ENCODE data around the gene EFHD2.
"Not testable (repeated sequence)": the region's sequence is repeated elsewhere in the genome, so short reads cannot be mapped to it uniquely, and the experiment has no call there.

The EFHD2 gene

GRCh38 chr1:15389828-15390227 is 19.9 kb upstream of the EFHD2 start:
- not testable (repeated sequence) for DNase-seq

- no peak for DNase-seq
These were observed 19.0 kb upstream of the EFHD2 start for GRCh38 chr1:15390667-15391066.

GRCh38 chr1:15391366-15391765 is 18.3 kb upstream of the EFHD2 start:
- no peak for DNase-seq

- no peak for DNase-seq
These were observed 16.0 kb upstream of the EFHD2 start for GRCh38 chr1:15393475-15394257.

- no peak for DNase-seq
These were observed 15.4 kb upstream of the EFHD2 start for GRCh38 chr1:15394258-15394690.

- no peak for DNase-seq
These were observed 12.5 kb upstream of the EFHD2 start for GRCh38 chr1:15397236-15397635.

- no peak for DNase-seq
These were observed 10.0 kb upstream of the EFHD2 start for GRCh38 chr1:15399710-15400109.

GRCh38 chr1:15400627-15401026 is 9.1 kb upstream of the EFHD2 start:
- DNase-seq: no peak

GRCh38 chr1:15401391-15402055 is 8.2 kb upstream of the EFHD2 start:
- DNase-seq: no peak

GRCh38 chr1:15402809-15403450 is 6.8 kb upstream of the EFHD2 start:
- DNase-seq: no peak

GRCh38 chr1:15403962-15404580 is 5.6 kb upstream of the EFHD2 start:
- no peak for DNase-seq

- no peak for DNase-seq
These were observed 4.4 kb upstream of the EFHD2 start for GRCh38 chr1:15405106-15405850.

- DNase-seq: no peak
These were observed 2.8 kb upstream of the EFHD2 start for GRCh38 chr1:15406614-15407559.

GRCh38 chr1:15407580-15407979 is 2.1 kb upstream of the EFHD2 start:
- DNase-seq: no peak

GRCh38 chr1:15408890-15409387 is 749 bp upstream of the EFHD2 start:
- no peak for DNase-seq

GRCh38 chr1:15410223-15410883 is 665 bp downstream of the EFHD2 start:
- no peak for DNase-seq

GRCh38 chr1:15410884-15411245 is 1.2 kb downstream of the EFHD2 start:
- no peak for DNase-seq

GRCh38 chr1:15411593-15412137 is 2.0 kb downstream of the EFHD2 start:
- DNase-seq: peak; percentile 74

GRCh38 chr1:15412175-15412800 is 2.6 kb downstream of the EFHD2 start:
- no peak for DNase-seq

- DNase-seq: no peak
These were observed 3.2 kb downstream of the EFHD2 start for GRCh38 chr1:15412843-15413242.
